ENCODE results near the gene HSD17B11. TPM values are rescaled to one million over a fixed set of nuclear protein-coding genes. Genes with fewer than 3 reads are reported as not detected.

The HSD17B11 gene
- total RNA-seq, 1 experiment from 2014 or later: 47.4 TPM

GRCh38 chr4:87317527-87317926 is 73.5 kb downstream of the HSD17B11 start (continued):
- TF ChIP-seq YY1 (IDR thresholded peaks at IDR 0.05; ENCODE audit: extremely low read depth, insufficient replicate concordance, low read depth, low read length): no peak

- Histone ChIP-seq H3K27me3 (ENCODE audit: insufficient read depth, low read length) (no peaks in the 10 kb centered on the region), H2AFZ (ENCODE audit: low read depth, low read length, poor library complexity, severe bottlenecking) (no peak overlapping the region), H3K4me3 (replicated peaks in 1 of 2; ENCODE audit: low read depth in 1 of 2, low read length in 2 of 2) (no peak overlapping the region), H3K9ac (ENCODE audit: low read length) (no peak overlapping the region), H3K9me3 (ENCODE audit: control insufficient read depth in 1 of 2, insufficient read depth in 1 of 2, low read depth in 1 of 2, low read length in 2 of 2) (no peaks in the 10 kb centered on the region), H3K4me1 (ENCODE audit: control insufficient read depth in 1 of 2, insufficient read depth in 2 of 2, low read length in 2 of 2) (no peaks in the 10 kb centered on the region), H3K27ac (ENCODE audit: low read depth, low read length) (no peak overlapping the region), H3K36me3 (ENCODE audit: control insufficient read depth in 1 of 2, insufficient read depth in 2 of 2, low read length in 2 of 2) (no peaks in the 10 kb centered on the region), H4K20me1 (ENCODE audit: insufficient read depth) (no peaks in the 10 kb centered on the region), H3K79me2 (ENCODE audit: insufficient read depth, low read length) (no peaks in the 10 kb centered on the region), H3K9me2 (ENCODE audit: insufficient read depth) (no peaks in the 10 kb centered on the region), H3K4me2 (ENCODE audit: low read length) (no peak overlapping the region)
- ATAC-seq (no peak), DNase-seq (ENCODE audit: low read depth, low spot score) (no peak)
- ChIA-PET CTCF (interaction anchor here (0.7 kb wide), 1 partner anchor 167 kb away, joined by 4 read pairs; no protein-coding TSS in a partner anchor), POLR2A (no interaction called here), RAD21 (ENCODE audit: low non-redundant PET in 1 of 2, low total read pairs in 2 of 2, uncharacterized antibody in 2 of 2, unreplicated experiment in 2 of 2) (interaction anchor here in 1 of 2 experiments (0.7 kb wide), 1 partner anchor 395 kb away, joined by 3 read pairs; no protein-coding TSS in a partner anchor)
- no TSS peak for BruUV-seq (replicated peaks)
- no peak for TF ChIP-seq FOSL1 (IDR thresholded peaks at IDR 0.05; ENCODE audit: low read depth)
- TF ChIP-seq RAD21 (IDR thresholded peaks at IDR 0.05; ENCODE audit: low read depth): no peak
- no peak for TF ChIP-seq CEBPB (IDR thresholded peaks at IDR 0.05; ENCODE audit: low read depth)
- no peak for TF ChIP-seq POLR2A (IDR thresholded peaks at IDR 0.05; ENCODE audit: borderline replicate concordance, extremely low read depth, insufficient read depth, insufficient read length)
- no peak for TF ChIP-seq SRF (IDR thresholded peaks at IDR 0.05; ENCODE audit: low read depth)
- TF ChIP-seq EGR1 (IDR thresholded peaks at IDR 0.05; ENCODE audit: low read depth): no peak
- no peak for TF ChIP-seq CTCF (IDR thresholded peaks at IDR 0.05 in 2 of 3, conservative IDR thresholded peaks at IDR 0.05 in 1 of 3; ENCODE audit: borderline replicate concordance in 1 of 3, insufficient read depth in 1 of 3, low read depth in 2 of 3, low read length in 2 of 3)
- no peak for TF ChIP-seq ELF1 (IDR thresholded peaks at IDR 0.05; ENCODE audit: borderline replicate concordance, low read depth)
- TF ChIP-seq POLR2AphosphoS5 (IDR thresholded peaks at IDR 0.05; ENCODE audit: low read depth, low read length): no peak
- no peak for TF ChIP-seq EZH2phosphoT487 (IDR thresholded peaks at IDR 0.05; ENCODE audit: borderline replicate concordance)
- no peak for TF ChIP-seq JUND (IDR thresholded peaks at IDR 0.05)
- no peak for TF ChIP-seq TCF7L2 (IDR thresholded peaks at IDR 0.05; ENCODE audit: borderline replicate concordance, extremely low read depth, insufficient read depth, insufficient read length)
- no peak for TF ChIP-seq SP1 (IDR thresholded peaks at IDR 0.05; ENCODE audit: low read depth)
- TF ChIP-seq ZFX (IDR thresholded peaks at IDR 0.05): no peak
- TF ChIP-seq SIN3A (IDR thresholded peaks at IDR 0.05; ENCODE audit: low read depth): no peak
- TF ChIP-seq EZH2 (IDR thresholded peaks at IDR 0.05): no peak
- no peak for TF ChIP-seq MAX (IDR thresholded peaks at IDR 0.05)
- TF ChIP-seq CBX3 (IDR thresholded peaks at IDR 0.05; ENCODE audit: low read depth): no peak
- TF ChIP-seq REST (IDR thresholded peaks at IDR 0.05; ENCODE audit: low read depth): no peak
- TF ChIP-seq, protein P1, sequence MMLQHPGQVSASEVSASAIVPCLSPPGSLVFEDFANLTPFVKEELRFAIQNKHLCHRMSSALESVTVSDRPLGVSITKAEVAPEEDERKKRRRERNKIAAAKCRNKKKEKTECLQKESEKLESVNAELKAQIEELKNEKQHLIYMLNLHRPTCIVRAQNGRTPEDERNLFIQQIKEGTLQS (IDR thresholded peaks at IDR 0.05): no peak
- intact Hi-C loops (cut with micrococcal nuclease): no loop called here
These were observed 74.0 kb downstream of the HSD17B11 start for GRCh38 chr4:87316961-87317360.
